Panc1 (cell line): ENCODE measurements around the gene CDC26.

Experiments used
- CTCF ChIP-seq: fragments of 450-650 bp; IDR thresholded peaks from 2 replicates; pipeline ENCODE4 v1.5.1; 2017; ENCODE audit warnings: mild to moderate bottlenecking
- REST ChIP-seq, 2 experiments: IDR thresholded peaks; 2 replicates each; pipeline ENCODE4 v1.6.1; 2011 to 2012; ENCODE audit warnings: low read depth in 2 of 2, control low read depth in 1 of 2, low read length in 1 of 2, mild to moderate bottlenecking in 1 of 2, moderate library complexity in 1 of 2; ENCODE audit not compliant: insufficient read depth in 1 of 2

- no peak for TF ChIP-seq CTCF
- TF ChIP-seq REST (IDR thresholded peaks at IDR 0.05; ENCODE audit: insufficient read depth in 1 of 2, low read depth in 2 of 2, low read length in 1 of 2): no peak
These were observed 47.9 kb downstream of the CDC26 start for GRCh38 chr9:113227436-113227835.
